Kidney (tissue), 14 donors: ENCODE data around the gene HIP1R. TPM values are rescaled to one million over a fixed set of nuclear protein-coding genes. Genes with fewer than 3 reads are reported as not detected.
A peak's percentile ranks its signal among the peaks of the same experiment; 100 is the strongest.

Experiments used
- DNase-seq, 5 donors: peaks; one replicate each; pipeline ENCODE4 v3.0.0-alpha.2; 2013 to 2020
- FAIRE-seq: peaks from 2 replicates; lab custom pipeline; 2012; peaks lifted over from hg19 to GRCh38; lab: Jason Lieb, UNC
- H3K27ac ChIP-seq, 2 donors: one replicate each; pipeline ENCODE4 v1.7.0; 2013; ENCODE audit warnings: low read depth in 2 of 2, low read length in 2 of 2, inconsistent platforms in 1 of 2
- H3K27me3 ChIP-seq: one replicate; pipeline ENCODE4 v1.7.1; 2013; ENCODE audit warnings: low read length, inconsistent platforms; ENCODE audit not compliant: control insufficient read depth, insufficient read depth
- H3K36me3 ChIP-seq, 3 donors: one replicate each; pipeline versions ENCODE4 v1.7.0 to v1.7.1; 2013; ENCODE audit warnings: low read length in 3 of 3, control low read depth in 1 of 3, inconsistent platforms in 1 of 3; ENCODE audit not compliant: insufficient read depth in 3 of 3, control insufficient read depth in 2 of 3
- H3K4me1 ChIP-seq, 3 donors: one replicate each; pipeline versions ENCODE4 v1.7.0 to v1.7.1; 2013; ENCODE audit warnings: low read length in 3 of 3, inconsistent platforms in 1 of 3, low read depth in 1 of 3; ENCODE audit not compliant: control insufficient read depth in 2 of 3, insufficient read depth in 2 of 3
- H3K4me3 ChIP-seq, 3 donors: one replicate each; pipeline versions ENCODE4 v1.7.0 to v1.8.1; 2013; ENCODE audit warnings: low read length in 3 of 3, control low read depth in 1 of 3, inconsistent platforms in 1 of 3
- H3K9ac ChIP-seq, 3 donors: one replicate each; pipeline versions ENCODE4 v1.7.0 to v1.7.1; 2013; ENCODE audit warnings: low read length in 3 of 3, control low read depth in 1 of 3, inconsistent platforms in 1 of 3
- H3K9me3 ChIP-seq, 3 donors: one replicate each; pipeline versions ENCODE4 v1.7.0 to v1.7.1; 2013; ENCODE audit warnings: low read length in 3 of 3, control low read depth in 1 of 3, inconsistent platforms in 1 of 3; ENCODE audit not compliant: control insufficient read depth in 2 of 3, insufficient read depth in 1 of 3
- intact Hi-C: fragments of 100-400 bp; cut with DNase I; formaldehyde crosslinking; loops from one replicate; pipeline ENCODE4 v1.11.1; 2022
- polyA plus RNA-seq: library from polyadenylated mRNA; stranded (reverse); fragments of 350-450 nt; fragmentation: Illumina TruSeq; extraction: RNeasy Lipid Tissue Mini Kit (QIAGEN cat#74804); gene quantifications from one replicate; pipeline ENCODE4 v1.2.3, GENCODE V29; 2014; ENCODE audit warnings: low read depth, low replicate concordance; ENCODE audit not compliant: insufficient read depth
- total RNA-seq: library from RNA; stranded (reverse); fragmentation: NEBNext Ultra II Directional; extraction: Animal tissue kit (Norgen Biotek cat#: 25700); gene quantifications from one replicate; pipeline ENCODE4 v1.2.1, GENCODE V29; 2021
- TF ChIP-seq, protein P1 (sequence below): IDR thresholded peaks from 3 replicates; pipeline ENCODE4 v1.5.1; 2012; ENCODE audit warnings: mild to moderate bottlenecking, moderate library complexity, borderline replicate concordance; ENCODE audit not compliant: insufficient read depth; ENCODE audit errors: extremely low read depth
- donor health status: control.
- donor health status: control.
- donor health status: control.
- donor health status: control.
- donor health status: control.
- donor health status: DM: yes; HTN: yes; CAD: no.
- donor health status: Normal renal cell carcinoma (clear cell type).

HIP1R gene
- total and polyA plus RNA-seq, 2 donors from 2014 or later, result 39.4 to 87.8 TPM

DNA sequence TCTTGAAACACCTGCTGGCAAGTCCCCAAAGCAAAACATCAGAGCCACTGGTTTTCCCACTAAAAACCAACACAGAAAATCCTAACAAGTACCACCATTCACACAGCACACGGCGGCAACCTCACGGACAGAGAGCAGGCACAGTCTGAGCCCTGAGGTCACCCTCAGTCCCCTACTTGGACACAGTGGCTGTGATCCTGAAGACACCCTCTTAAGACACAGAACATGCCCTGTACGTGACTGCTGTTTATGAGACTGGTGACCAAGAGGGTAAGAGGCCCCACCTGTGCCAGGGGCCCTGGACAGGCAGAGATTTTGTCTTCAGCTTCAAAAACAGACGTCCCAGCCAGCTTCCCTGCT is 29.6 kb downstream of the HIP1R start:
- no peak overlapping the region for H3K4me3 ChIP-seq
- FAIRE-seq (no peak), DNase-seq (no peak)
- no peaks in the 10 kb centered on the region for H3K9me3 ChIP-seq
- no peak overlapping the region for H3K9ac ChIP-seq
- H3K4me1 ChIP-seq, result peaks cover 0 to 63% (median 43%) of the 10 kb centered on the region in 3 donors
- intact Hi-C loops, result loop anchor here (5.0 kb wide), 1 partner anchor 87 kb away; no protein-coding TSS in a partner anchor
- H3K27me3 ChIP-seq, result no peaks in the 10 kb centered on the region
- TF ChIP-seq, protein P1, sequence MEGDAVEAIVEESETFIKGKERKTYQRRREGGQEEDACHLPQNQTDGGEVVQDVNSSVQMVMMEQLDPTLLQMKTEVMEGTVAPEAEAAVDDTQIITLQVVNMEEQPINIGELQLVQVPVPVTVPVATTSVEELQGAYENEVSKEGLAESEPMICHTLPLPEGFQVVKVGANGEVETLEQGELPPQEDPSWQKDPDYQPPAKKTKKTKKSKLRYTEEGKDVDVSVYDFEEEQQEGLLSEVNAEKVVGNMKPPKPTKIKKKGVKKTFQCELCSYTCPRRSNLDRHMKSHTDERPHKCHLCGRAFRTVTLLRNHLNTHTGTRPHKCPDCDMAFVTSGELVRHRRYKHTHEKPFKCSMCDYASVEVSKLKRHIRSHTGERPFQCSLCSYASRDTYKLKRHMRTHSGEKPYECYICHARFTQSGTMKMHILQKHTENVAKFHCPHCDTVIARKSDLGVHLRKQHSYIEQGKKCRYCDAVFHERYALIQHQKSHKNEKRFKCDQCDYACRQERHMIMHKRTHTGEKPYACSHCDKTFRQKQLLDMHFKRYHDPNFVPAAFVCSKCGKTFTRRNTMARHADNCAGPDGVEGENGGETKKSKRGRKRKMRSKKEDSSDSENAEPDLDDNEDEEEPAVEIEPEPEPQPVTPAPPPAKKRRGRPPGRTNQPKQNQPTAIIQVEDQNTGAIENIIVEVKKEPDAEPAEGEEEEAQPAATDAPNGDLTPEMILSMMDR, result no peak
- peaks cover 0 to 31% (median 11%) of the 10 kb centered on the region in 3 donors for H3K36me3 ChIP-seq
- peak overlapping the region in 1 of 2 donors; percentile 81 for H3K27ac ChIP-seq

DNA sequence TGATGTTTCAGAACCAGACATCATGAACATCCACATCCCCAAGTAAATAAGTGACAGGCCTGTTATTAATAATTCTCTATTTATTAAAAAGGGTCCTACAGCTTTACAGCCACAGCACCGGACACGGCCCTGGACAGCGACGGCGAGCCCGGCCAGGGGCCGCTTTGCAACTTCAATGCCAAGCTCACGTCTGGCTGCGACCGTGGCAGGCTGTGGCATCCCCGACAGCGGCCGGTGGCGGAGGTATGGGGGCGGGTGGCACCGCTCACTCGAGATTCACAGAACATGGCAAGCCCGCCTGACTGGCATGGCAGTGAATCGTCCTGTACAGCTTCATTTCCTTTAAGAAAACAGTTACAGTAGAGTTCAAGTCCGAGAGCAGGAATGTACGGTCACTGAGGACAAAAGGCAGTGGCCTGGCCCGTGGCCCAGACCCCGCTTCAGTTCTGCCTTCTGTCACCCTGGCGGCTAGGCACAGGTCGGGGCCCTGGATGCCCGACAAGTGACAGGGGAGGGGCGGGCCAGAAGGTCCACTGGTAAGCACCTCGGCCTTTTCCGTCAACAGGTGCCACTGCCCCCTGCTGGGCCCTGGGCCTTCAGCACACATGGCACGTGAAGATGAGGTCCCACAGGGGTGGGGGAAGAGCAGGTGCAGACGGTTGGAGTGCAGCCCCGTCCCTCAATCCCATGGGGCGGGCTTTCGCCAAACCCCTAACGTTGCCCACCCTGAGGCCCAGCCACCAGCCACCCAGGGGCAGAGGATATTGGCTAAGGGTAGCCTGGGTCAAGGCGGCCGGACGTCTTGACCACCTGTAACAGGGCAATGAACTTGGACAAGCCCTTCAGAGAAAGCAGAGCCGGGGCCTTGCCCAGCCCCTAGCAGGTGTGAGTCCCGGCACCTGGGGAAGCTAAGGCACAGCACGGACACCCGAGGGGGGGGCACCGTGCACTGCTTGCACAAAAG is 30.3 kb downstream of the HIP1R start:
- peak overlapping the region; percentile 61 to 82 for H3K27ac ChIP-seq
- H3K36me3 ChIP-seq, result peaks cover 0 to 31% (median 11%) of the 10 kb centered on the region in 3 donors
- H3K9ac ChIP-seq, result peak overlapping the region in 1 of 3 donors; percentile 14
- no peaks in the 10 kb centered on the region for H3K27me3 ChIP-seq
- FAIRE-seq, result no peak
- TF ChIP-seq, protein P1, result peak; percentile 46
- DNase-seq, result peak in 4 of 5 donors; percentile 49 to 82 (median 70)
- H3K4me3 ChIP-seq, result peak overlapping the region in 1 of 3 donors; percentile 11
- intact Hi-C loops, result no loop called here
- peaks cover 0 to 67% (median 46%) of the 10 kb centered on the region in 3 donors for H3K4me1 ChIP-seq
- H3K9me3 ChIP-seq, result no peaks in the 10 kb centered on the region

DNA sequence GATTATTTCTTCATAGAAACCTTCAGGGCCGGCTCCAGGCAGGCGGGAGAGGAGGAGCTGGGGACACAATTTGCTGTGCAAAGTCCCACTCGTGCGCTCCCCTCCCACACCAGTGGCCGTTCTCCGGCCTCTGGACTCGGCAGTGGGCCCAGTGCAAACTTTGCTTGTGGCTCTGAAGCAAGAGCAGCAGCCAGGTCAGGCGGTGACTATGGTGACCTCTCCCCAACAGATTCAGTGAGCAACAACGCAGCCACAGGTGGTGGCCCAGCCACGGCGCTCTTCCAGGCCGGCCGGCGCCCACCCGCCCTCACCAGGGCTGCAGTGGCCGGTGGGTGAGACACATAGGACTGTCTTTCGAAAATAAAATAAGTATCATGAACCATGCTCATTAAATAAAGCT is 31.1 kb downstream of the HIP1R start:
- peaks cover 0 to 68% (median 47%) of the 10 kb centered on the region in 3 donors for H3K4me1 ChIP-seq

More for the DNA sequence above, 31.1 kb downstream of the HIP1R start:
- TF ChIP-seq, protein P1, result no peak
- Histone ChIP-seq H3K36me3 (peaks cover 0 to 26% (median 11%) of the 10 kb centered on the region in 3 donors), H3K9ac (no peak overlapping the region), H3K27me3 (no peaks in the 10 kb centered on the region), H3K27ac (peak overlapping the region; percentile 56 to 82), H3K4me3 (no peak overlapping the region), H3K9me3 (no peaks in the 10 kb centered on the region)
- FAIRE-seq (no peak), DNase-seq (peak in 2 of 5 donors; percentile 48 to 61)
- intact Hi-C loops, result no loop called here
